GM12878 (cell line): Measurements from ENCODE around the gene IGIP. TPM values are rescaled to one million over a fixed set of nuclear protein-coding genes. Genes with fewer than 3 reads are reported as not detected.

Experiments used
- ATAC-seq: fragments of 200-7000 bp; cut with Tn5 transposase; 3 replicates; pipeline ENCODE4 v1.9.1; 2020; ENCODE audit warnings: mild to moderate bottlenecking, moderate library complexity
- BruUV-seq: library from RNA; stranded (reverse); fragments of 400-500 nt; replicated peaks from 2 replicates; lab custom pipeline; 2021; lab: Mats Ljungman, UMichigan
- CTCF ChIA-PET: fragments of 300-600 bp; sonication (Branson Sonifier 250); formaldehyde crosslinking; extraction: SDS; loops from one replicate; lab custom pipeline; 2021; ENCODE audit warnings: inconsistent platforms; lab: Yijun Ruan, JAX
- POLR2A ChIA-PET: fragments of 350-600 bp; formaldehyde crosslinking; extraction: SDS; loops from one replicate; lab custom pipeline; 2021; ENCODE audit warnings: inconsistent platforms; lab: Charles Lee
- RAD21 ChIA-PET: fragments of 300-600 bp; sonication (Branson Sonifier 250); formaldehyde crosslinking; loops from one replicate; lab custom pipeline; 2023; ENCODE audit warnings: antibody characterized with exemption; ENCODE audit not compliant: unreplicated experiment; lab: Charles Lee
- SMC1A ChIA-PET: fragments of 300-600 bp; sonication (Branson Sonifier 250); formaldehyde crosslinking; loops from one replicate; lab custom pipeline; 2023; ENCODE audit not compliant: unreplicated experiment, uncharacterized antibody; lab: Charles Lee
- DNase-seq: peaks from one replicate; pipeline ENCODE4 v3.0.0-alpha.2; 2011; ENCODE audit warnings: low read depth, low spot score
- FAIRE-seq: peaks from 3 replicates; lab custom pipeline; 2011; peaks lifted over from hg19 to GRCh38; lab: Jason Lieb, UNC
- H2AFZ ChIP-seq: 2 replicates; pipeline ENCODE4 v1.6.0; 2011; ENCODE audit warnings: low read depth, low read length, control low read depth; ENCODE audit not compliant: control insufficient read depth
- H3K27ac ChIP-seq: 2 replicates; pipeline ENCODE4 v1.5.1; 2011; ENCODE audit warnings: control low read depth; ENCODE audit not compliant: control insufficient read depth, insufficient read depth
- H3K27me3 ChIP-seq, 2 experiments: replicated peaks in 1 of 2; 2 replicates each; pipeline versions ENCODE4 v1.6.0 to v1.6.1; 2011; ENCODE audit warnings: low read length in 1 of 2; ENCODE audit not compliant: control insufficient read depth in 2 of 2, insufficient read depth in 2 of 2
- H3K36me3 ChIP-seq, 2 experiments: 2 replicates each; pipeline ENCODE4 v1.5.1; 2011; ENCODE audit warnings: low read length in 1 of 2; ENCODE audit not compliant: control insufficient read depth in 2 of 2, insufficient read depth in 2 of 2
- H3K4me1 ChIP-seq: 2 replicates; pipeline ENCODE4 v1.6.1; 2011; ENCODE audit warnings: mild to moderate bottlenecking, low read length, moderate library complexity, mixed read lengths; ENCODE audit not compliant: control insufficient read depth, insufficient read depth
- H3K4me2 ChIP-seq: 2 replicates; pipeline ENCODE4 v1.6.0; 2011; ENCODE audit warnings: control low read depth; ENCODE audit not compliant: control insufficient read depth, insufficient read depth
- H3K4me3 ChIP-seq: fragments of 200-600 bp; sonication (generic); 2 replicates; pipeline ENCODE4 v1.5.1; 2016
- H3K79me2 ChIP-seq: 2 replicates; pipeline ENCODE4 v1.6.0; 2011; ENCODE audit warnings: low read length; ENCODE audit not compliant: control insufficient read depth, insufficient read depth
- H3K9ac ChIP-seq: 2 replicates; pipeline ENCODE4 v1.8.0; 2011; ENCODE audit warnings: low read length, control low read depth, mixed read lengths; ENCODE audit not compliant: control insufficient read depth, insufficient read depth
- H3K9me3 ChIP-seq: replicated peaks from 3 replicates; pipeline ENCODE4 v1.5.1; 2011; ENCODE audit warnings: mild to moderate bottlenecking, low read length; ENCODE audit not compliant: control insufficient read depth, insufficient read depth
- H4K20me1 ChIP-seq: 2 replicates; pipeline ENCODE4 v1.6.0; 2011; ENCODE audit not compliant: control insufficient read depth, insufficient read depth
- BACH1 ChIP-seq: fragments of 450-650 bp; IDR thresholded peaks from 2 replicates; pipeline ENCODE4 v1.6.1; 2017; ENCODE audit warnings: mild to moderate bottlenecking, borderline replicate concordance
- CBFB ChIP-seq: IDR thresholded peaks from 2 replicates; pipeline ENCODE4 v1.6.1; 2016; ENCODE audit warnings: antibody characterized with exemption, low read depth
- CEBPB ChIP-seq, 2 experiments: fragments of 150-350 bp in 1 of 2; IDR thresholded peaks; 2 replicates each; pipeline ENCODE4 v1.6.1; 2012 to 2014; ENCODE audit warnings: low read depth in 2 of 2, low read length in 2 of 2, borderline replicate concordance in 1 of 2, inconsistent platforms in 1 of 2
- CTCF ChIP-seq, 3 experiments: IDR thresholded peaks in 2 of 3; conservative IDR thresholded peaks in 1 of 3; 2 replicates each; pipeline ENCODE4 v1.5.1; 2011; ENCODE audit warnings: low read depth in 3 of 3, low read length in 3 of 3, mild to moderate bottlenecking in 3 of 3, control low read depth in 2 of 3, moderate library complexity in 2 of 3, inconsistent platforms in 1 of 3, mixed read lengths in 1 of 3; ENCODE audit not compliant: control insufficient read depth in 2 of 3, insufficient read depth in 1 of 3; ENCODE audit errors: extremely low read depth in 1 of 3
- EGR1 ChIP-seq, 2 experiments: IDR thresholded peaks; 1 replicate in 1 of 2; 2 replicates in 1 of 2; pipeline ENCODE4 v1.6.1; 2011 to 2012; ENCODE audit warnings: low read depth in 2 of 2, low read length in 2 of 2, borderline replicate concordance in 1 of 2, mild to moderate bottlenecking in 1 of 2, moderate library complexity in 1 of 2
- EZH2 ChIP-seq: IDR thresholded peaks from 2 replicates; pipeline ENCODE4 v1.6.1; 2012; ENCODE audit warnings: low read depth, mild to moderate bottlenecking, control low read depth, inconsistent platforms, low read length, borderline replicate concordance; ENCODE audit not compliant: control insufficient read depth
- HCFC1 ChIP-seq: fragments of 150-350 bp; IDR thresholded peaks from 2 replicates; pipeline ENCODE4 v1.6.1; 2014; ENCODE audit warnings: low read length
- HSF1 ChIP-seq: fragments of 150-350 bp; IDR thresholded peaks from 2 replicates; pipeline ENCODE4 v1.6.1; 2014; ENCODE audit warnings: mild to moderate bottlenecking, low read depth, low read length
- IKZF2 ChIP-seq, 2 experiments: fragments of 450-650 bp; IDR thresholded peaks; 2 replicates each; pipeline ENCODE4 v1.6.1; 2017; ENCODE audit warnings: mild to moderate bottlenecking in 2 of 2, moderate library complexity in 2 of 2
- IRF4 ChIP-seq: IDR thresholded peaks from 2 replicates; pipeline ENCODE4 v1.6.1; 2011; ENCODE audit warnings: low read depth, low read length
- LARP7 ChIP-seq: fragments of 450-650 bp; IDR thresholded peaks from 2 replicates; pipeline ENCODE4 v1.6.1; 2017; ENCODE audit warnings: mild to moderate bottlenecking
- NFYA ChIP-seq: IDR thresholded peaks from 2 replicates; pipeline ENCODE4 v1.6.1; 2011; ENCODE audit warnings: low read depth, mild to moderate bottlenecking, low read length, improper control_type of control experiment, borderline replicate concordance
- ZBTB11 ChIP-seq: fragments of 450-650 bp; formaldehyde crosslinking; IDR thresholded peaks from 2 replicates; pipeline ENCODE4 v1.5.0; 2022; ENCODE audit warnings: mild to moderate bottlenecking, missing genetic modification characterization
- ZNF24 ChIP-seq: fragments of 450-650 bp; IDR thresholded peaks from 2 replicates; pipeline ENCODE4 v1.6.1; 2017; ENCODE audit warnings: antibody characterized with exemption, mild to moderate bottlenecking
- ZNF274 ChIP-seq: IDR thresholded peaks from one replicate; pipeline ENCODE4 v1.8.0; 2011; ENCODE audit not compliant: insufficient read length, insufficient read depth
- WGBS: methylation state at CpG from one replicate; pipeline ENCODE4 v1.1.6; 2016; ENCODE audit warnings: low lambda C conversion rate; ENCODE audit not compliant: insufficient replicate concordance, insufficient coverage; ENCODE audit errors: missing lambda C conversion rate; 5-methylcytosine and 5-hydroxymethylcytosine counted together
- in situ Hi-C: fragments of 300-500 bp; cut with MboI; formaldehyde crosslinking; loops from 9 replicates; pipeline ENCODE4 v1.14.3; 2018; ENCODE audit warnings: mixed read lengths
- intact Hi-C: fragments of 100-400 bp; cut with micrococcal nuclease; formaldehyde crosslinking; loops from one replicate; pipeline ENCODE4 v1.14.2; 2022; ENCODE audit not compliant: unreplicated experiment
- polyA plus RNA-seq, 11 experiments: library from polyadenylated mRNA; depleted of rRNA in 4 of 11; unstranded in 6 of 11; stranded (reverse) in 5 of 11; fragments of >200 nt; fragmentation: Nextera tagmentation in 4 of 11; fragmentation: Illumina TruSeq in 1 of 11; extraction: Ambion mirVana in 4 of 11; extraction: Trizol in 1 of 11; gene quantifications; 1 replicate in 1 of 11; 2 replicates in 10 of 11; pipeline versions ENCODE4 v1.2.1 to v1.2.3, GENCODE V29; 2011 to 2016; ENCODE audit warnings: inconsistent platforms in 2 of 11, missing spikeins in 2 of 11, low read depth in 1 of 11
- total RNA-seq, 4 experiments: library from RNA; depleted of rRNA in 3 of 4; stranded (reverse); fragments of >200 nt in 3 of 4; fragmentation: Illumina TruSeq in 1 of 4; extraction: Trizol in 1 of 4; gene quantifications; 2 replicates each; pipeline versions ENCODE4 v1.2.1 to v1.2.3, GENCODE V29; 2013 to 2021

Gene IGIP
- total and polyA plus RNA-seq, 10 of the 15 experiments (the other 5 are each of a cell fraction or from before 2014, with no cell fraction given), result 0.58 to 3.3 (median 1.9) TPM

GRCh38 chr5:140106101-140106500, 19.6 kb upstream of the IGIP start (continued):
- TF ChIP-seq HCFC1 (no peak), NFYA (no peak), ZNF24 (no peak), LARP7 (no peak), CEBPB (IDR thresholded peaks at IDR 0.05; ENCODE audit: borderline replicate concordance in 1 of 2, low read depth in 2 of 2, low read length in 2 of 2) (peak in 1 of 2 experiments; percentile 22; a peak in 1 of 4 replicates), CTCF (IDR thresholded peaks at IDR 0.05 in 2 of 3, conservative IDR thresholded peaks at IDR 0.05 in 1 of 3; ENCODE audit: control insufficient read depth in 2 of 3, extremely low read depth in 1 of 3, insufficient read depth in 1 of 3, low read depth in 3 of 3, low read length in 3 of 3) (peak in 1 of 3 experiments; percentile 26; a peak in 1 of 6 replicates), IKZF2 (IDR thresholded peaks at IDR 0.05) (no peak), ZNF274 (no peak), IRF4 (no peak)

- H2AFZ ChIP-seq, result peak overlapping the region; percentile 91
- in situ Hi-C loops (no loop called here), intact Hi-C loops (loop anchor here (5.0 kb wide), 1 partner anchor 65 kb away; the partner anchor contains the start of gene NRG2)
- H3K4me3 ChIP-seq, result peak overlapping the region; percentile 86
- H3K4me2 ChIP-seq, result peak overlapping the region; percentile 99
- H4K20me1 ChIP-seq, result no peaks in the 10 kb centered on the region
- peaks cover 14% of the 10 kb centered on the region for H3K4me1 ChIP-seq
- no peaks in the 10 kb centered on the region for H3K9me3 ChIP-seq
- ATAC-seq (no peak), FAIRE-seq (peak; percentile 64), DNase-seq (no peak)
- H3K79me2 ChIP-seq, result peaks cover 20% of the 10 kb centered on the region
- 56% methylated on average over 16 of the region's 16 CpGs for WGBS
- ChIA-PET POLR2A (interaction anchor here (0.6 to 1.4 kb wide), 4 partner anchors 9 to 764 kb away, joined by 3 read pairs; no protein-coding TSS in a partner anchor), RAD21 (interaction anchor here (1.0 to 2.3 kb wide), 3 partner anchors 14 to 25 kb away, joined by 3 to 6 read pairs (median 4); no protein-coding TSS in a partner anchor), CTCF (interaction anchor here (0.7 to 3.5 kb wide), 13 partner anchors 8 to 1485 kb away, joined by 3 to 21 read pairs (median 7); no protein-coding TSS in a partner anchor), SMC1A (interaction anchor here (0.9 to 3.4 kb wide), 7 partner anchors 9 to 37 kb away, joined by 3 to 31 read pairs (median 5); no protein-coding TSS in a partner anchor)
- no peaks in the 10 kb centered on the region for H3K36me3 ChIP-seq
- peak overlapping the region; percentile 67 for H3K27ac ChIP-seq
- no TSS peak for BruUV-seq
- peak overlapping the region; percentile 73 for H3K9ac ChIP-seq
- no peaks in the 10 kb centered on the region for H3K27me3 ChIP-seq
- TF ChIP-seq EGR1 (IDR thresholded peaks at IDR 0.05; ENCODE audit: borderline replicate concordance in 1 of 2, low read depth in 2 of 2, low read length in 2 of 2) (peak in 1 of 2 experiments; percentile 77; a peak in 1 of 3 replicates), BACH1 (no peak), EZH2 (no peak), ZBTB11 (no peak), CBFB (no peak), HCFC1 (no peak), HSF1 (no peak)
Measured at GRCh38 chr5:140106805-140107311, 18.9 kb upstream of the IGIP start.
